Esophagus muscularis mucosa (tissue), 4 donors: Measurements from ENCODE around the gene ANXA5.

Experiments
- CTCF ChIP-seq, 3 experiments: fragments of 200-600 bp in 2 of 3; fragments of 450-650 bp in 1 of 3; sonication (generic) in 2 of 3; IDR thresholded peaks; one replicate each; pipeline ENCODE4 v1.5.1; 2017 to 2019; ENCODE audit warnings: antibody characterized with exemption in 3 of 3, mild to moderate bottlenecking in 2 of 3, moderate library complexity in 1 of 3
- EP300 ChIP-seq: sonication (generic); formaldehyde crosslinking; IDR thresholded peaks from one replicate; pipeline ENCODE4 v1.6.1; 2017; ENCODE audit warnings: antibody characterized with exemption
- POLR2A ChIP-seq: fragments of 450-650 bp; IDR thresholded peaks from one replicate; pipeline ENCODE4 v1.6.1; 2017; ENCODE audit warnings: antibody characterized with exemption, moderate library complexity, mild to moderate bottlenecking, low read depth
- POLR2AphosphoS5 ChIP-seq, 2 donors: sonication (generic); formaldehyde crosslinking; IDR thresholded peaks; one replicate each; pipeline ENCODE4 v1.6.1; 2017; ENCODE audit warnings: antibody characterized with exemption in 2 of 2

GRCh38 chr4:121696170-121696580 lies 605 bp downstream of the ANXA5 start:
- peak; percentile 32 to 46 (median 39) for TF ChIP-seq CTCF (IDR thresholded peaks at IDR 0.05)
- TF ChIP-seq POLR2A = peak; percentile 38
- TF ChIP-seq EP300 = no peak
- peak; percentile 3 to 81 for TF ChIP-seq POLR2AphosphoS5 (IDR thresholded peaks at IDR 0.05)
